IMR-90 (cell line): ENCODE data around the gene IGSF3. TPM values are rescaled to one million over a fixed set of nuclear protein-coding genes. Genes with fewer than 3 reads are reported as not detected.
"Not testable (repeated sequence)": the region's sequence is repeated elsewhere in the genome, so short reads cannot be mapped to it uniquely, and the experiment has no call there.

Source experiments
- ATAC-seq: fragments of 200-7000 bp; cut with Tn5 transposase; 2 replicates; pipeline ENCODE4 v1.9.1; 2020; ENCODE audit warnings: low read depth, mild to moderate bottlenecking, moderate library complexity
- BruUV-seq: library from RNA; stranded (reverse); fragments of 400-500 nt; replicated peaks from 2 replicates; lab custom pipeline; 2021; lab: Mats Ljungman, UMichigan
- CTCF ChIA-PET: fragments of 300-600 bp; formaldehyde crosslinking; extraction: SDS; loops from one replicate; lab custom pipeline; 2021; ENCODE audit warnings: antibody characterized with exemption; lab: Yijun Ruan, JAX
- POLR2A ChIA-PET: fragments of 300-600 bp; sonication (Branson Sonifier 250); formaldehyde crosslinking; loops from one replicate; lab custom pipeline; 2022; ENCODE audit warnings: antibody characterized with exemption; ENCODE audit not compliant: unreplicated experiment; lab: Charles Lee
- DNase-seq: peaks from one replicate; pipeline ENCODE4 v3.0.0; 2013
- H2AFZ ChIP-seq: replicated peaks from 2 replicates; pipeline ENCODE3; 2013; ENCODE audit warnings: low read length, mild to moderate bottlenecking; ENCODE audit not compliant: poor library complexity
- H2AK5ac ChIP-seq: 2 replicates; pipeline ENCODE4 v1.6.1; 2013; ENCODE audit warnings: low read depth, low read length, inconsistent platforms
- H2AK9ac ChIP-seq: replicated peaks from 2 replicates; pipeline ENCODE3; 2013; ENCODE audit warnings: mild to moderate bottlenecking, low read depth, low read length, moderate library complexity; ENCODE audit not compliant: poor library complexity
- H2BK120ac ChIP-seq: 2 replicates; pipeline ENCODE4 v1.6.1; 2013; ENCODE audit warnings: low read depth, low read length, inconsistent platforms
- H2BK15ac ChIP-seq: 3 replicates; pipeline ENCODE4 v1.6.1; 2013; ENCODE audit warnings: low read depth, low read length, inconsistent platforms
- H2BK20ac ChIP-seq: 2 replicates; pipeline ENCODE4 v1.6.1; 2013; ENCODE audit warnings: low read depth, mild to moderate bottlenecking, inconsistent platforms, low read length, moderate library complexity
- H2BK5ac ChIP-seq: 2 replicates; pipeline ENCODE4 v1.6.1; 2013; ENCODE audit warnings: mild to moderate bottlenecking, low read depth, low read length, inconsistent platforms; ENCODE audit not compliant: poor library complexity, severe bottlenecking
- H3K14ac ChIP-seq: replicated peaks from 2 replicates; pipeline ENCODE4 v1.6.1; 2013; ENCODE audit warnings: low read depth, low read length, inconsistent platforms
- H3K18ac ChIP-seq: 2 replicates; pipeline ENCODE4 v1.6.1; 2013; ENCODE audit warnings: low read depth, low read length, control low read depth
- H3K23ac ChIP-seq: 2 replicates; pipeline ENCODE4 v1.6.1; 2013; ENCODE audit warnings: low read depth, low read length, inconsistent platforms
- H3K27ac ChIP-seq: 2 replicates; pipeline ENCODE4 v1.5.1; 2013; ENCODE audit warnings: mild to moderate bottlenecking, control low read depth, low read length; ENCODE audit not compliant: insufficient read depth
- H3K27me3 ChIP-seq: 2 replicates; pipeline ENCODE4 v1.6.1; 2013; ENCODE audit warnings: low read length; ENCODE audit not compliant: control insufficient read depth, insufficient read depth
- H3K36me3 ChIP-seq: 2 replicates; pipeline ENCODE4 v1.6.1; 2013; ENCODE audit warnings: low read length, mixed read lengths; ENCODE audit not compliant: control insufficient read depth, insufficient read depth
- H3K4ac ChIP-seq: 2 replicates; pipeline ENCODE4 v1.6.1; 2013; ENCODE audit warnings: low read depth, low read length, inconsistent platforms
- H3K4me1 ChIP-seq: 2 replicates; pipeline ENCODE4 v1.6.1; 2013; ENCODE audit warnings: low read length, mixed read lengths; ENCODE audit not compliant: control insufficient read depth, insufficient read depth
- H3K4me2 ChIP-seq: 2 replicates; pipeline ENCODE4 v1.6.1; 2013; ENCODE audit warnings: low read depth, mild to moderate bottlenecking, control low read depth, low read length, moderate library complexity
- H3K4me3 ChIP-seq: 2 replicates; pipeline ENCODE4 v1.5.1; 2013; ENCODE audit warnings: low read depth, mild to moderate bottlenecking, control low read depth, low read length, moderate library complexity; ENCODE audit not compliant: insufficient read depth
- H3K56ac ChIP-seq: 2 replicates; pipeline ENCODE4 v1.6.1; 2013; ENCODE audit warnings: low read length, inconsistent platforms; ENCODE audit not compliant: insufficient read depth; ENCODE audit errors: extremely low read depth
- H3K79me1 ChIP-seq, 2 experiments: 2 replicates each; pipeline ENCODE4 v1.6.1; 2013; ENCODE audit warnings: low read length in 2 of 2, inconsistent platforms in 1 of 2, low read depth in 1 of 2
- H3K9ac ChIP-seq: 2 replicates; pipeline ENCODE4 v1.6.1; 2013; ENCODE audit warnings: low read depth, low read length, control low read depth
- H3K9me1 ChIP-seq: 2 replicates; pipeline ENCODE4 v1.6.1; 2013; ENCODE audit warnings: low read length, inconsistent platforms; ENCODE audit not compliant: insufficient read depth
- H3K9me3 ChIP-seq: 2 replicates; pipeline ENCODE4 v1.6.1; 2013; ENCODE audit warnings: low read length; ENCODE audit not compliant: control insufficient read depth, insufficient read depth
- H4K20me1 ChIP-seq: 2 replicates; pipeline ENCODE4 v1.6.1; 2013; ENCODE audit warnings: low read length, inconsistent platforms; ENCODE audit not compliant: insufficient read depth
- H4K5ac ChIP-seq: 2 replicates; pipeline ENCODE4 v1.6.1; 2013; ENCODE audit warnings: mild to moderate bottlenecking, low read depth, low read length, control low read depth
- H4K8ac ChIP-seq, 2 experiments: 2 replicates each; pipeline ENCODE4 v1.6.1; 2013; ENCODE audit warnings: low read depth in 2 of 2, low read length in 2 of 2, control low read depth in 1 of 2, inconsistent platforms in 1 of 2
- H4K91ac ChIP-seq: 2 replicates; pipeline ENCODE4 v1.6.1; 2013; ENCODE audit warnings: low read depth, low read length, inconsistent platforms; ENCODE audit not compliant: insufficient read depth
- WGBS, 2 experiments: methylation state at CpG; one replicate each; pipeline versions ENCODE4 v1.1.5 to v1.1.7; 2013; ENCODE audit warnings: missing lambda C conversion rate in 2 of 2; ENCODE audit not compliant: insufficient read length in 1 of 2; ENCODE audit errors: extremely low coverage in 2 of 2; 5-methylcytosine and 5-hydroxymethylcytosine counted together
- dilution Hi-C: fragments of 300-500 bp; cut with HindIII; formaldehyde crosslinking; loops from one replicate; pipeline ENCODE4 v1.14.3; 2018; ENCODE audit warnings: low sequenced_read_pairs; ENCODE audit not compliant: unreplicated experiment
- in situ Hi-C: fragments of 300-500 bp; cut with MboI; formaldehyde crosslinking; loops from 3 replicates; pipeline ENCODE4 v1.14.3; 2019; ENCODE audit warnings: low sequenced_read_pairs, inconsistent platforms, mixed read lengths
- intact Hi-C: fragments of 100-400 bp; cut with micrococcal nuclease; formaldehyde crosslinking; loops from 2 replicates; pipeline ENCODE4 v1.10.0; 2022
- polyA plus RNA-seq, 3 experiments: library from polyadenylated mRNA; depleted of rRNA; stranded (reverse); fragments of >200 nt; gene quantifications; 2 replicates each; pipeline ENCODE4 v1.2.3, GENCODE V29; 2012; ENCODE audit warnings: low replicate concordance in 1 of 3
- total RNA-seq: library from RNA; depleted of rRNA; stranded (reverse); fragments of >200 nt; gene quantifications from 2 replicates; pipeline ENCODE4 v1.2.3, GENCODE V29; 2012

IGSF3 gene
- total and polyA plus RNA-seq, 2 of the 4 experiments (the other 2 are of a cell fraction), result under 0.01 to 0.02 TPM

DNA sequence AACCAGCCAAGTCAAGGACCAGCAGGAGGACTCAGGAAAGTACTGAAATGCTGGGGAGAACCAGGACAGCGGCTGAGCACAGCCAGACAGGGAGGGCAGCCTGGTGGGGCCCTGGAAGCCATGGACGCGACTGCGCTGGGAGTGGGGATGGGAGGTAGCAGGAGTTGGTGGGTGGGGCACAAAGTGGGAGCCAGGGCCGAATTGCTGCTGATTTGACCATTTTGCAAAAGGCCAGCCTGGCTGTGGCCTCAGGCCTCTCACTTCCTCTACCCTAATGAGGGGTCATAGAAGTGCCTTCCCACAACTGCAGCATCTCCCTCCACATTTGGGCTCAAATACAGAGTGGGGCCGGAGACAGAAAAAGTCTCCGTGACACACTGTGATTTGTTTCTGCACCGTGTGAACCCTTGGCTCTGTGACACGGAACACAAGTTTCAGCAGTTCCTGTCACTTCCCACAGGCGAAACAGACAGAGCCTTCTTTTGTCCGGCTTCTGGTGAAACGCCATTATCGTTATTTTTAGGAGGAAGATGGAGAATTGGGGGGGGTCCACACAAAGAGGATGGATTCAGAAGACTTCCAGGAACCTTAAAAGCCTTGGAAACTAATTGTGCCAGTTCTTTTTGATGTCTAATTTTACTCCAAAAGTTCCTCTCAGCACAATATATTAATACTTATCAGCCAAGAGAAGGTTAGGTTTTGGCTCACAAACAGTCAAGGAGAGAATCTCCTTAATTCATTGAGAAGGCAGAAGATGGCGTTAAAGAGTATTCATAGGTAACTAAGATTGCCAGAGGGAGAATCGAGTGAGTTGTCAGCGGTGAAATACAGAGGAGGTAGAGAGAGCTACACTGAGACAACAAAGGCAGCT, 21.5 kb downstream of the IGSF3 start:
- intact Hi-C loops, H3K14ac ChIP-seq, H3K56ac ChIP-seq, H2BK15ac ChIP-seq, H2AFZ ChIP-seq, H3K18ac ChIP-seq, BruUV-seq, H3K4me2 ChIP-seq, H3K36me3 ChIP-seq, H3K9me3 ChIP-seq, H3K27ac ChIP-seq, ATAC-seq, H3K9ac ChIP-seq, H4K8ac ChIP-seq, dilution Hi-C loops, H4K20me1 ChIP-seq, CTCF ChIA-PET, H2AK9ac ChIP-seq, POLR2A ChIA-PET, DNase-seq, H3K79me1 ChIP-seq, H3K4me3 ChIP-seq, H3K9me1 ChIP-seq, H4K91ac ChIP-seq, H3K23ac ChIP-seq, H3K27me3 ChIP-seq, H3K4ac ChIP-seq, in situ Hi-C loops, H2AK5ac ChIP-seq, H2BK20ac ChIP-seq, H4K5ac ChIP-seq, H2BK120ac ChIP-seq, H3K4me1 ChIP-seq, H2BK5ac ChIP-seq: not testable (repeated sequence)
- 80% methylated on average over 1 of the region's 16 CpGs; no CpG with 5 or more reads in 1 of the 2 experiments for WGBS, 2 experiments

- H4K20me1 ChIP-seq, H3K14ac ChIP-seq, H3K27me3 ChIP-seq, H3K18ac ChIP-seq, H4K8ac ChIP-seq, H2BK15ac ChIP-seq, H3K9me1 ChIP-seq, H2AK9ac ChIP-seq, H2AK5ac ChIP-seq, DNase-seq, H3K79me1 ChIP-seq, H3K9ac ChIP-seq, CTCF ChIA-PET, H2BK20ac ChIP-seq, POLR2A ChIA-PET, in situ Hi-C loops, BruUV-seq, H2BK5ac ChIP-seq, H3K9me3 ChIP-seq, ATAC-seq, intact Hi-C loops, H3K4me1 ChIP-seq, H3K4ac ChIP-seq, H3K4me3 ChIP-seq, H3K27ac ChIP-seq, H3K23ac ChIP-seq, H3K56ac ChIP-seq, H3K36me3 ChIP-seq, H4K5ac ChIP-seq, H2BK120ac ChIP-seq, H2AFZ ChIP-seq, dilution Hi-C loops, H3K4me2 ChIP-seq, H4K91ac ChIP-seq: not testable (repeated sequence)
- no CpG with 5 or more reads among the region's 2 CpGs for WGBS, 2 experiments
Measured at GRCh38 chr1:116644993-116645392, 22.5 kb downstream of the IGSF3 start.
